ENCODE results near the gene SETBP1.

SETBP1 gene

GRCh38 chr18:45090526-45091140, 409.9 kb downstream of the SETBP1 start:
- no peak for DNase-seq

- DNase-seq: no peak
Measured at GRCh38 chr18:45100321-45101105, 419.8 kb downstream of the SETBP1 start.

GRCh38 chr18:45102126-45102525, 421.4 kb downstream of the SETBP1 start:
- DNase-seq: no peak

DNA sequence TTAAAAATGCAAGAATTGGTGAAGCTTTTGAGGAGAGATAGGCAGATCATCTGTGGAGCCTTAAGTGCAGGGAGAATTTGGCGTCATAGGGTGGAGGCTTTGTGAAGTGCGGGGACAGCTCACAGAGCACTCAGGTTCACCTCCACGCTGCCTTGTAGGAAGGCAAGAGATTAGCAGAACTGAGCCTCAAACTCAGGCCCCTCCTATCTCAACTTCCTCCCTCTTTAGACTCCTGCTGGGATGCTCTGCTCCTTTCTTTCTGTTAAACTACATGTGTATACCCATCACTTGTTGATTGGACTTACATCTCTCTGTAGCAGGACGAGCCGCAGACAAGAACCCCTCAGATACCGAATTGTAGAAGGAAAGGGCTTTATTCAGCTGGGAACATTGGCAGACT, 422.2 kb downstream of the SETBP1 start:
- DNase-seq: no peak

DNA sequence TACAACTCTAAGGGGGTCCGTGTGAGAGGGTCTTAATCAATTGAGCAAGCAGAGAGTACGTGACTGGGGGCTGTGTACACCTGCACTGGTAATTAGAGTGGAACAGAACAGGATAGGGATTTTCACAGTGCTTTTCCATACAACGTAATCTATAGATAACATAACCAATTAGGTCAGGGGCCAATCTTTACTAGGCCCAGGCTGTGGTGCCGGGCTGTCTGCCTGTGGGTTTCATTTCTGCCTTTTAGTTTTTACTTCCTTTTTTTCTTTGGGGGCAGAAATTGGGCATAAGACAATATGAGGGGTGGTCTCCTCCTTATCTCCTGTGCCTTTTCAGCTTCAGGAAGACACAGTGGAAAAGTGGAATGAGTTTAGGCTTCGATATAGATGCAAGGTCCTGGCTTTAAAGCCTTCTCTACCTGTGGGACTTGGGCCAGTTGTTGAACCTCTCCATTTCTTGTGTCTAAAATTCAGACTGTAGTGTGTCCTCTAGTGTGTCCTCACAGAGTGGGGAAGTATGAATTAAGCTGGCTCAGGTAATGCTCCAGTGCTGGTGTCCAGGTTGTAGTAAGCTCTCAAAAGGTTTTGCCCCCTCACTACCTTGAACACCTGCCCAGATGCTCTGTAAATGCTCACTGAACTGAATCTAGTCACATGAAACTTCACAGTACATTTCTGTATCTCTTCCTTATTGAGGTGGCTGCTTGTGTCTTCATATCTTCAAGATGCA, 422.8 kb downstream of the SETBP1 start:
- no peak for DNase-seq

- DNase-seq: no peak
Measured at GRCh38 chr18:45104049-45104395, 423.3 kb downstream of the SETBP1 start.

DNA sequence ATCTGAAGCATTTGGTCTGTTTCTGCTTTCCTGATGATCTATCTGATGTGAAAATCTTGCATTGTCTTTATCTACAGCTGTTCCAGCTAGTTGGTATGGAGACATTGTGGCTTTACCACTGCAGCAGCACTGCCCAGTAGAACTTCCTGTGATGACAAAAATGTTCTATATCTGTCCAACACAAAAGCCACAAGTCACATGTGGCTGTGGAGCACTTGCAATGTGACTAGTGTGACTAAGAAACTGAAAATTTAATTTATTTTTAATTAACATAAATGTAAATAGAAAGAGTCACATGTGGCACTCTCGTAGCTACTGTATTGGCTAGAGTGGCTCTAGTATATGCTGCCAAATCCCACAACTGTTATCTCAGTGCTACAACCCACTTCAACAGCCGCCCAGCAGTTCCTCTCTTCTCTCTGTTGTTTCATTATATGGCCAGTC, 425.7 kb downstream of the SETBP1 start:
- no peak for DNase-seq

DNA sequence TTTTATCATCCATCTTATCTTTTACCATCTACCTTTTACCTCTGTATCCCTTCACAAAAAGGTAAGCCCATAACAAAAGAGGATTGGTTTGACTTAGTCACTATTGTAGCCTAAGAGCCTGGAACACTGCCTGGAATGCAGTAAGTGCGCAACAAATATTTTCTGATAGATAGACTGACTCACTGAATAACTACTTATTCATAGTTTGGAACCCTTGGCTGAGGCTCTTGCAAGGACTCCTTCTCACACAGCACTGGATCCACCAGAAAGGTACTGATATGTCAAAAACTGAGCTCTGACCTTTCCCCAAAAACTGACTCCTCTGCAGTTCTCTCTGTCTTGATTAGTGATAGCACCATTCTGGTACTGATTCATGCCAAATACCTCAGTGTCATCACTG, 426.7 kb downstream of the SETBP1 start:
- DNase-seq: no peak

DNA sequence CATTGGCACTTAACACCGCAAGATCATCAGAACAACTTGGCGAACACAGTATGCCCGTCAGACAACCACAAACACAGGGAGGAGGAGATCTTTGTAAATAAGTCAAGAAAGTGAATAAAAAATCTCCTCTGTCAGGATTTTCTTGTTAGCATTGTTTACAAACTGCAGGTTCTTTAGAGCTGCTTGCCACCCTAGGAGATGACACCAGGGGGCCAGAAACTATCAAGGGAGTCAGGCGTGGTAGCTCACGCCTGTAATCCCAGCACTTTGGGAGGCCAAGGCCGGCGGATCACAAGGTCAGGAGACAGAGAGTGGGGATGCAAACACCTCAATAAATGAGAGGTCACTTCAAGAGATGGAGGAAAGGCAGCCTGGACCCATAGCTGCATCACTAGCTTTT, 428.1 kb downstream of the SETBP1 start:
- no peak for DNase-seq

DNA sequence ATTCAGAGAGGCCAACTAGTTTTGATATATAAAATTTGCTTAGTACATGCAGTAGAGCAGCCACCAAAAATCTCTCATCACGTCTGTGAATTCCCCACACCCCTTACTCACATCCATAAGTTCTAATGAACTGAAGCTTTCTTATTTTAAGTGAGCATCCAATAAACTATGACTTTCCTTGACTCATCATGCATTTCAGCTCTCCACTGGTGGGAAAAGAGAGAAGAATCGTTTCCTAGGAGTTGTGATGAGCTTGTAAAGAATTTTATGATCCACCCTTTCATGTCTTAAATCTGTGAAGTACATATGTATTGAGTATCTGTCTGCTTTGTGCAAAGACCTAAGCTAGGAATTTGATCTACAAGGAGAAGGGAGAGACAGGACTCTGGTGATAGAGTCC, 428.6 kb downstream of the SETBP1 start:
- DNase-seq: no peak

DNA sequence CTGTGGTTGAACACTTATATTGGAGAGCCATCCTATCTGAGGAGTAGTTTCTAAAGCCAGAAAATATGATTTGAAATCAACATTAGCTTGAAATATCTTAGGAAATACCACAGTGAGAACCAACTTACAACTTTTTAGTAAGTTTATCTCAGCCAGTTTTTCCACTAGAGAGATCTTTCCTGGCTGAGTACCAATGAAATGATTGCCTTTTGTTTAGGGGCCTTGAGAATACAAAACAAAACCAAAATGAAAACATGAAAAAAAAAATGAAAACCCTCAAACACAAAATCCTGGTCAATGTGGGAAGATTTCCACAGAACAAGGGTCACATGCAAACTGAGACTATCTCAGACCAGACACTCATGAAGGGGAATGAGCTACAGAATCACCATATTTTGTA, 429.0 kb downstream of the SETBP1 start:
- no peak for DNase-seq

DNA sequence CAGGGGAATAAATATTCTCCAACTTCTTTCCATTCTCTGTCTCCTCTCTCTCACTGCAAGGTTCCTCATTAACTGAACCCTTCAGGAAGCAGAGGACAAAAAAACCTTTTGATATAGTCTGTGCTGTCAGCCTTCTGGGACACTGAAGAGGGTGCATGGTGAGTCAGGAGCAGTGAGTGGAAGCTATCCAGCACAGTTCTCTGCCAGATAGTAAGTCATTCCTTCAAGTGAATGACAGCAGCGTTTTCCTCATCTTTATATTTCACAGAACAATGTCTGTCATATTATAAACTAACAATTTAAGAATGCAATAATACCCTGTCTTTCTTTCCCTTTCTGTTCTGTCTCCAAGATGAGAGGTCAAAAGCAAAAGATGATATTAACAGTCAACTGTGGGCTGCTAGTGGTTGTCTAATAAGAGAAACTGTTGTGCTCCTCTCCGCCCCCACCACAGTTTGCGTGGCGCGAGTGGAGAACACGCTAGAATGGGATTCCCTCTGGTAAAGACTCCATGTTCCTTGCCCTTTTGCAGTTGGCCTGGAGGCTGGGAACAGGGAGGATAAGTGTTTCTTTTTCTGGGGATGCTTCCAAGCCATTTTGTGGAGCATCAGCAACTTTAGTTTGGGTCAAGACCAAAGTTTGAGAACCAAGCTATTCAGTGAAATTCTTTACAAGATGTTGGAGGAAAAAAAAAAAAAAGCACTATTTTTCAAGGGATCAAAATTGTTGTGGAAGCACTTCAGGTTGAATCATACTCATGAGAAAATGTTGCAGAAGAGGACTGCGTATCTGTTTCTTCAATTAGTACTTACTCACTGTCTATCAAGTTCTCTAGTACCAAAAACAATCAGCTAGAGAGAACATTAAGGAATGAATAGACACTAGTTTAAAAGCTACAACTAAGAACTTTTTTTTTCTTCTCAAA, 430.2 kb downstream of the SETBP1 start:
- DNase-seq: no peak

DNA sequence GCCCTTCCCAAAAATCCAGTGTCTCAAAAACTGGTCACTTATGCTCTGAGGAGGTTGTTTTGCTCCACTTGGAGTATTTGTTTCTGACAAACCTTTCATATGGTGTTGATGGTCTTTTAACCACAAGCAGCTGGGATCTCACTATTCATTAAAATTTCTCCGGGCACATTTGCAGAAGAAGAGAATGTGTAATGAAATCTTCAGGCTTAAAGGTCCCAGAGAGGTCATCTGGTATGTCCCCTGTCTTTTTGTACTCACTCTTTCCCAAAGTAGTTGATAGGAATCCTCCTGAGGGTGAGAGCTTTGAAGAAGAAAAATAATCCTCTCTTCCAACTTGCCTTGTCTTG, 430.8 kb downstream of the SETBP1 start:
- DNase-seq: no peak

- DNase-seq: no peak
Measured at GRCh38 chr18:45112682-45113081, 432.0 kb downstream of the SETBP1 start.

DNA sequence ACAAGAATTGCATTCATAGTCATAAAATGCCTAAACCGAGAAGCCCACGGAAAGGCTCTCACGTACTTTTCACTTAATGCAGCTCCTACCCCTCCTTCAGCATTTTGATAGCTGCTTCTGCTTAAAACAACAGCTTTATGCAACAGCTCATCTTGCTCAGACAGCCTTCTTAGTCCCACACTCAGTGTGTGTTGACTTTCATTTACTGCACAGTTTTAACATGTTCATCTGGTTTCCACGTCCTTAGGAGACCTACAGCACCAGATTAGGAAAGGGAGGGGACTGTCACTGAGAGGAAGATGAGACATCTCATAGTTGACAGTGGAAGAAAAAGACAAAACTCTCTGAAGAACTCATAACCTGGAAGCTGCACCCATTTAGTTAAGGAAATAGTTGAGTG, 435.4 kb downstream of the SETBP1 start:
- no peak for DNase-seq

All from NCI-H1092 treated with DMSO at 0.1 percent for 48 hours (cell line).